Measurements from ENCODE around the gene CNTNAP5.

DNA sequence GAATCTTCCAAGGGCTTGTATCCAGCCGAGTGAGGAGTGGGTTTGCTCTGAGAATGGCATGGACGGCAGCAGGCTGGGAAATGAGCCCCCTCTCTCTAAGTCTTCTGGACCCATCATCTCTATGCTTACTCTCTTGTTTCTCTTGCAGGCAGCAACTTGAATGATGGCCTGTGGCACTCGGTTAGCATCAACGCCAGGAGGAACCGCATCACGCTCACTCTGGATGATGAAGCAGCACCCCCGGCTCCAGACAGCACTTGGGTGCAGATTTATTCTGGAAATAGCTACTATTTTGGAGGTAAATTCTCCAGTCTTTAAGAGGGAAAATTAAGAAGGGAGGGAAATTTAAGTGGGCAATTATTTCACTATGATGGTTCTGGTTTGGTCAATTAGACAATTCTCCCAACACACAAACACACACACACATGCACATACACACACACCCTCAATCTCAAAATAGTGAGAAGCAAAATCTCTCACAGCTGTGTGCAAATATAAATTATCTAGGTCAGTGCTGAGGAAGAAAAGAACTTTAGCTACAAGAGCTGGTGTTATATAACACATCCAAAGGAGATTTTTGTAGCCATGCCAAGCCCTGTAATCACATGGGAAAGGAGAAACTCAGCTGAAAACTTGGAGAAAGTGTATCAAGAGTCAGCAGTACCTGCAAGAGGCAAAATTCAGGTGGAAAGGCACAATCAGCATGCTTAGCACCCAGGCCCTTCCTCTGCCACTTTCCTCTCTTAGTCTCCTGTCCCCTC is 499.2 kb downstream of the CNTNAP5 start:
- TF ChIP-seq, protein P1, sequence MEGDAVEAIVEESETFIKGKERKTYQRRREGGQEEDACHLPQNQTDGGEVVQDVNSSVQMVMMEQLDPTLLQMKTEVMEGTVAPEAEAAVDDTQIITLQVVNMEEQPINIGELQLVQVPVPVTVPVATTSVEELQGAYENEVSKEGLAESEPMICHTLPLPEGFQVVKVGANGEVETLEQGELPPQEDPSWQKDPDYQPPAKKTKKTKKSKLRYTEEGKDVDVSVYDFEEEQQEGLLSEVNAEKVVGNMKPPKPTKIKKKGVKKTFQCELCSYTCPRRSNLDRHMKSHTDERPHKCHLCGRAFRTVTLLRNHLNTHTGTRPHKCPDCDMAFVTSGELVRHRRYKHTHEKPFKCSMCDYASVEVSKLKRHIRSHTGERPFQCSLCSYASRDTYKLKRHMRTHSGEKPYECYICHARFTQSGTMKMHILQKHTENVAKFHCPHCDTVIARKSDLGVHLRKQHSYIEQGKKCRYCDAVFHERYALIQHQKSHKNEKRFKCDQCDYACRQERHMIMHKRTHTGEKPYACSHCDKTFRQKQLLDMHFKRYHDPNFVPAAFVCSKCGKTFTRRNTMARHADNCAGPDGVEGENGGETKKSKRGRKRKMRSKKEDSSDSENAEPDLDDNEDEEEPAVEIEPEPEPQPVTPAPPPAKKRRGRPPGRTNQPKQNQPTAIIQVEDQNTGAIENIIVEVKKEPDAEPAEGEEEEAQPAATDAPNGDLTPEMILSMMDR (IDR thresholded peaks at IDR 0.05) = no peak
- no peak for TF ChIP-seq POLR2AphosphoS5 (IDR thresholded peaks at IDR 0.05)
- TF ChIP-seq EP300 (IDR thresholded peaks at IDR 0.05) = no peak
- TF ChIP-seq POLR2A (IDR thresholded peaks at IDR 0.05) = no peak
